ENCODE measurements around the gene GLIPR1. TPM values are rescaled to one million over a fixed set of nuclear protein-coding genes. Genes with fewer than 3 reads are reported as not detected.
A peak's percentile ranks its signal among the peaks of the same experiment; 100 is the strongest.

Gene GLIPR1
- total and polyA plus RNA-seq, 10 of the 15 experiments (the other 5 are each of a cell fraction or from before 2014, with no cell fraction given), result 18.2 to 62.6 (median 32.2) TPM

GRCh38 chr12:75511116-75512048 lies 30.8 kb downstream of the GLIPR1 start, which contains the start of gene KRR1:
Gene KRR1, minus strand, starts transcription at chr12:75511609. Its CDS starts 12 bp downstream, at chr12:75511597.
- H3K36me3 ChIP-seq (ENCODE audit: control insufficient read depth in 2 of 2, insufficient read depth in 2 of 2, low read length in 1 of 2), result peaks cover 0 to 7% of the 10 kb centered on the region in 2 experiments; a peak in 1 of 4 replicates
- ChIA-PET RAD21 (ENCODE audit: unreplicated experiment) (interaction anchor here (0.8 to 4.0 kb wide), 9 partner anchors 15 to 836 kb away, joined by 3 to 21 read pairs (median 6); partner anchors contain the start of genes BBS10 and PHLDA1), SMC1A (ENCODE audit: uncharacterized antibody, unreplicated experiment) (interaction anchor here (0.6 to 3.2 kb wide), 18 partner anchors 12 to 836 kb away, joined by 3 to 19 read pairs (median 3); partner anchors contain the start of gene PHLDA1), CTCF (interaction anchor here (0.7 to 6.6 kb wide), 13 partner anchors 9 to 1075 kb away, joined by 3 to 137 read pairs (median 4); partner anchors contain the start of genes BBS10, GLIPR1, GLIPR1L1 and GLIPR1L2), POLR2A (interaction anchor here (0.6 to 1.7 kb wide), 4 partner anchors 26 to 521 kb away, joined by 3 to 6 read pairs (median 3); no protein-coding TSS in a partner anchor)
- H3K9ac ChIP-seq (ENCODE audit: control insufficient read depth, insufficient read depth, low read length), result peak within 1 kb of the TSS; percentile 89
- H4K20me1 ChIP-seq (ENCODE audit: control insufficient read depth, insufficient read depth), result no peaks in the 10 kb centered on the region
- H3K9me3 ChIP-seq (replicated peaks; ENCODE audit: control insufficient read depth, insufficient read depth, low read length), result no peaks in the 10 kb centered on the region; the same call in 2 of the 3 replicates
- H3K27me3 ChIP-seq (replicated peaks in 1 of 2; ENCODE audit: control insufficient read depth in 2 of 2, insufficient read depth in 2 of 2, low read length in 1 of 2), result no peaks in the 10 kb centered on the region
- peak within 1 kb of the TSS; percentile 85 for H3K27ac ChIP-seq (ENCODE audit: control insufficient read depth, insufficient read depth)
- intact Hi-C loops (cut with micrococcal nuclease; ENCODE audit: unreplicated experiment), result loop anchor here (1.0 to 5.0 kb wide), 4 partner anchors 120 to 1046 kb away; partner anchors contain the start of genes BBS10, GLIPR1L2, OSBPL8 and PHLDA1
- in situ Hi-C loops (cut with MboI), result no loop called here
- peaks cover 43% of the 10 kb centered on the region for H3K79me2 ChIP-seq (ENCODE audit: control insufficient read depth, insufficient read depth, low read length)
- FAIRE-seq (peak; percentile 99), ATAC-seq (peak; percentile 93), DNase-seq (ENCODE audit: low read depth, low spot score) (peak; percentile 89)
- H2AFZ ChIP-seq (ENCODE audit: control insufficient read depth, low read depth, low read length), result peak within 1 kb of the TSS; percentile 97
- no TSS peak for BruUV-seq (replicated peaks)
- peak within 1 kb of the TSS; percentile 80 for H3K4me2 ChIP-seq (ENCODE audit: control insufficient read depth, insufficient read depth)
- H3K4me1 ChIP-seq (ENCODE audit: control insufficient read depth, insufficient read depth, low read length), result no peaks in the 10 kb centered on the region; the same call in 1 of the 2 replicates
- 11% methylated on average over 47 of the region's 47 CpGs for WGBS (ENCODE audit: insufficient coverage, insufficient replicate concordance, low lambda C conversion rate, missing lambda C conversion rate)
- H3K4me3 ChIP-seq, result peak within 1 kb of the TSS; percentile 76
- TF ChIP-seq, protein P1, sequence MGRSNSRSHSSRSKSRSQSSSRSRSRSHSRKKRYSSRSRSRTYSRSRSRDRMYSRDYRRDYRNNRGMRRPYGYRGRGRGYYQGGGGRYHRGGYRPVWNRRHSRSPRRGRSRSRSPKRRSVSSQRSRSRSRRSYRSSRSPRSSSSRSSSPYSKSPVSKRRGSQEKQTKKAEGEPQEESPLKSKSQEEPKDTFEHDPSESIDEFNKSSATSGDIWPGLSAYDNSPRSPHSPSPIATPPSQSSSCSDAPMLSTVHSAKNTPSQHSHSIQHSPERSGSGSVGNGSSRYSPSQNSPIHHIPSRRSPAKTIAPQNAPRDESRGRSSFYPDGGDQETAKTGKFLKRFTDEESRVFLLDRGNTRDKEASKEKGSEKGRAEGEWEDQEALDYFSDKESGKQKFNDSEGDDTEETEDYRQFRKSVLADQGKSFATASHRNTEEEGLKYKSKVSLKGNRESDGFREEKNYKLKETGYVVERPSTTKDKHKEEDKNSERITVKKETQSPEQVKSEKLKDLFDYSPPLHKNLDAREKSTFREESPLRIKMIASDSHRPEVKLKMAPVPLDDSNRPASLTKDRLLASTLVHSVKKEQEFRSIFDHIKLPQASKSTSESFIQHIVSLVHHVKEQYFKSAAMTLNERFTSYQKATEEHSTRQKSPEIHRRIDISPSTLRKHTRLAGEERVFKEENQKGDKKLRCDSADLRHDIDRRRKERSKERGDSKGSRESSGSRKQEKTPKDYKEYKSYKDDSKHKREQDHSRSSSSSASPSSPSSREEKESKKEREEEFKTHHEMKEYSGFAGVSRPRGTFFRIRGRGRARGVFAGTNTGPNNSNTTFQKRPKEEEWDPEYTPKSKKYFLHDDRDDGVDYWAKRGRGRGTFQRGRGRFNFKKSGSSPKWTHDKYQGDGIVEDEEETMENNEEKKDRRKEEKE (IDR thresholded peaks at IDR 0.05), result no peak
- TF ChIP-seq, protein P2, sequence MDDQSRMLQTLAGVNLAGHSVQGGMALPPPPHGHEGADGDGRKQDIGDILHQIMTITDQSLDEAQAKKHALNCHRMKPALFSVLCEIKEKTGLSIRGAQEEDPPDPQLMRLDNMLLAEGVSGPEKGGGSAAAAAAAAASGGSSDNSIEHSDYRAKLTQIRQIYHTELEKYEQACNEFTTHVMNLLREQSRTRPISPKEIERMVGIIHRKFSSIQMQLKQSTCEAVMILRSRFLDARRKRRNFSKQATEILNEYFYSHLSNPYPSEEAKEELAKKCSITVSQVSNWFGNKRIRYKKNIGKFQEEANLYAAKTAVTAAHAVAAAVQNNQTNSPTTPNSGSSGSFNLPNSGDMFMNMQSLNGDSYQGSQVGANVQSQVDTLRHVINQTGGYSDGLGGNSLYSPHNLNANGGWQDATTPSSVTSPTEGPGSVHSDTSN (IDR thresholded peaks at IDR 0.05; ENCODE audit: insufficient replicate concordance, low read depth, low read length), result no peak
- TF ChIP-seq SRF (IDR thresholded peaks at IDR 0.05; ENCODE audit: low read depth in 2 of 2, low read length in 2 of 2) (peak in 1 of 2 experiments; percentile 83; a peak in 2 of 4 replicates), CHD2 (IDR thresholded peaks at IDR 0.05; ENCODE audit: borderline replicate concordance, low read depth, low read length) (peak; percentile 68; the same call in 1 of the 2 replicates), FOXK2 (IDR thresholded peaks at IDR 0.05) (no peak), MTA3 (IDR thresholded peaks at IDR 0.05; ENCODE audit: borderline replicate concordance, low read length) (peak; percentile 77; the same call in 1 of the 2 replicates), DPF2 (IDR thresholded peaks at IDR 0.05) (0 out of 2 replicates have a peak, but pooled peaks have one; percentile 29), BACH1 (IDR thresholded peaks at IDR 0.05; ENCODE audit: borderline replicate concordance) (no peak), ZZZ3 (IDR thresholded peaks at IDR 0.05; ENCODE audit: control insufficient read depth, insufficient read length, low read depth) (no peak), REST (IDR thresholded peaks at IDR 0.05; ENCODE audit: low read depth, low read length) (peak; percentile 49; the same call in 1 of the 2 replicates), BMI1 (IDR thresholded peaks at IDR 0.05; ENCODE audit: borderline replicate concordance) (no peak), PKNOX1 (IDR thresholded peaks at IDR 0.05) (peak; percentile 46; the same call in 1 of the 2 replicates)

Measured in GM12878 (cell line).